Thyroid gland (tissue), 4 donors: ENCODE data around the gene CETN3.

Source experiments
- CTCF ChIP-seq, 6 experiments: fragments of 200-600 bp in 3 of 6; fragments of 450-650 bp in 3 of 6; sonication (generic) in 3 of 6; IDR thresholded peaks; one replicate each; pipeline ENCODE4 v1.5.1; 2016 to 2019; ENCODE audit warnings: antibody characterized with exemption in 6 of 6, mild to moderate bottlenecking in 2 of 6, inconsistent platforms in 1 of 6, moderate library complexity in 1 of 6
- POLR2A ChIP-seq, 2 donors: fragments of 450-650 bp; IDR thresholded peaks; one replicate each; pipeline ENCODE4 v1.6.1; 2017; ENCODE audit warnings: antibody characterized with exemption in 2 of 2, mild to moderate bottlenecking in 2 of 2, moderate library complexity in 1 of 2

GRCh38 chr5:90418214-90418613, 8.7 kb upstream of the CETN3 start:
- TF ChIP-seq POLR2A (IDR thresholded peaks at IDR 0.05) (no peak), CTCF (IDR thresholded peaks at IDR 0.05) (no peak)
